HEK293 (cell line): ENCODE results near the gene CCDC187.

Source experiments
- INSM2 ChIP-seq: fragments of 450-650 bp; formaldehyde crosslinking; IDR thresholded peaks from 2 replicates; pipeline ENCODE4 v1.5.1; 2016; ENCODE audit warnings: missing biosample characterization, missing genetic modification characterization
- OVOL3 ChIP-seq: fragments of 450-650 bp; formaldehyde crosslinking; IDR thresholded peaks from 2 replicates; pipeline ENCODE4 v1.5.1; 2016; ENCODE audit warnings: missing biosample characterization, missing genetic modification characterization
- PRDM4 ChIP-seq: fragments of 450-650 bp; formaldehyde crosslinking; IDR thresholded peaks from 2 replicates; pipeline ENCODE4 v1.5.1; 2017; ENCODE audit warnings: missing biosample characterization, missing genetic modification characterization
- SP7 ChIP-seq: fragments of 450-650 bp; formaldehyde crosslinking; IDR thresholded peaks from 2 replicates; pipeline ENCODE4 v1.5.1; 2016; ENCODE audit warnings: missing biosample characterization, missing genetic modification characterization
- ZFP41 ChIP-seq: fragments of 450-650 bp; formaldehyde crosslinking; IDR thresholded peaks from 2 replicates; pipeline ENCODE4 v1.5.1; 2016; ENCODE audit warnings: missing biosample characterization, missing genetic modification characterization, borderline replicate concordance
- ZNF112 ChIP-seq: fragments of 450-650 bp; formaldehyde crosslinking; IDR thresholded peaks from 2 replicates; pipeline ENCODE4 v1.5.0; 2017; ENCODE audit warnings: missing biosample characterization, missing genetic modification characterization
- ZNF114 ChIP-seq: fragments of 450-650 bp; formaldehyde crosslinking; IDR thresholded peaks from 2 replicates; pipeline ENCODE4 v1.5.0; 2017; ENCODE audit warnings: missing biosample characterization, missing genetic modification characterization
- ZNF18 ChIP-seq: fragments of 450-650 bp; formaldehyde crosslinking; IDR thresholded peaks from 2 replicates; pipeline ENCODE4 v1.5.1; 2016; ENCODE audit warnings: missing biosample characterization, missing genetic modification characterization
- ZNF211 ChIP-seq: fragments of 450-650 bp; formaldehyde crosslinking; IDR thresholded peaks from 2 replicates; pipeline ENCODE4 v1.5.1; 2016; ENCODE audit warnings: low read depth, missing biosample characterization, missing genetic modification characterization
- ZNF223 ChIP-seq: fragments of 450-650 bp; formaldehyde crosslinking; IDR thresholded peaks from 2 replicates; pipeline ENCODE4 v1.5.1; 2016; ENCODE audit warnings: missing biosample characterization, missing genetic modification characterization
- ZNF621 ChIP-seq: fragments of 450-650 bp; formaldehyde crosslinking; IDR thresholded peaks from 2 replicates; pipeline ENCODE4 v1.5.1; 2017; ENCODE audit warnings: missing biosample characterization, missing genetic modification characterization

Gene CCDC187

GRCh38 chr9:136200424-136200823 is 103.5 kb downstream of the CCDC187 start (continued):
- TF ChIP-seq ZNF621 (tag by site-specific recombination) (no peak), ZNF18 (tag by site-specific recombination) (no peak), PRDM4 (tag by site-specific recombination) (no peak), ZNF223 (no peak), OVOL3 (tag by site-specific recombination) (no peak), SP7 (tag by site-specific recombination) (no peak), INSM2 (tag by site-specific recombination) (no peak), ZFP41 (tag by site-specific recombination) (no peak), ZNF114 (tag by site-specific recombination) (no peak), ZNF112 (tag by site-specific recombination) (no peak), ZNF211 (no peak)
